Gastroesophageal sphincter (tissue), 3 donors: ENCODE measurements around the gene TEX101.

ENCODE experiments used
- EP300 ChIP-seq: sonication (generic); formaldehyde crosslinking; IDR thresholded peaks from one replicate; pipeline ENCODE4 v1.6.1; 2017; ENCODE audit warnings: antibody characterized with exemption, mild to moderate bottlenecking
- POLR2A ChIP-seq, 2 donors: fragments of 450-650 bp; IDR thresholded peaks; one replicate each; pipeline ENCODE4 v1.6.1; 2017; ENCODE audit warnings: antibody characterized with exemption in 2 of 2, mild to moderate bottlenecking in 2 of 2, moderate library complexity in 1 of 2
- POLR2AphosphoS5 ChIP-seq: sonication (generic); formaldehyde crosslinking; IDR thresholded peaks from one replicate; pipeline ENCODE4 v1.6.1; 2017; ENCODE audit warnings: antibody characterized with exemption
- TF ChIP-seq, protein P1 (sequence below), 4 experiments: fragments of 200-600 bp in 2 of 4; fragments of 450-650 bp in 2 of 4; sonication (generic) in 1 of 4; IDR thresholded peaks; one replicate each; pipeline ENCODE4 v1.5.1; 2017 to 2019; ENCODE audit warnings: antibody characterized with exemption in 4 of 4, mild to moderate bottlenecking in 2 of 4, moderate library complexity in 2 of 4

DNA sequence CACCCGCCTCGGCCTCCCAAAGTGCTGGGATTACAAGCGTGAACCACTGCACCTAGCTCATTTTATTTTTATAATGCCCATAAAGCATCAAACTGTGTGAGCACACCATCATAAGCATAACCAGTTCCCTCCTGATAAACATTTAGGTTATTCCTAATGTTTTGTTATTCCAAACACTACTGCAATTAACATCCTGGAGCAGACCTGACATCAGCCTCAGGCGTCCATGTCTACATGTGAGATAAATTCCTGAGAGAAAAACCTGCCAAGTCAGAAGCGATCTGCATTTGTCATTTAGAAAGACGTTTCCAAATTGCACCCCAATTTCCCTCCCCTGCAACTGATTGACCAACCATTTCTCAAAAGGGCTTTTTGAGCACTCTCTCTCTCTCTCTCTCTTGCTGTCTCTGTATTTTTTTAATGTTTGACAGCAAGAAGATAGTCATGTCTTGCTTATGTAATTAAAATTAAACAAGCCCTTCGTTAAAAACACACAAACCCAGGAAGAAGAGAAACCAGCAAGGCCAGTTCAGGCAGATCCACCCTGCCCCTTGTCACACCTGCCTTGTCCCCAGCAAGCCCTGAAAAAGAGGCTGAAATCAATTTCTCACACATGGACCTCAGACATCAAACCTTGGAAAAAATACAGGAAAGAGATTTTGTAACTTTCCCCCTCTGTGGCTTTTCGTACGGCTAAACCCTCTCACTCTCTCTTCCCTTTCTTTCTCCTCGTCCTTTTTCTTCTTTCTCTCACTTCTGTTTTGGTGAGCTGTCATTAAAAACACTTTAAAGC lies 40.8 kb downstream of the TEX101 start:
- TF ChIP-seq POLR2A (IDR thresholded peaks at IDR 0.05) (no peak), POLR2AphosphoS5 (no peak), EP300 (no peak)
- TF ChIP-seq, protein P1, sequence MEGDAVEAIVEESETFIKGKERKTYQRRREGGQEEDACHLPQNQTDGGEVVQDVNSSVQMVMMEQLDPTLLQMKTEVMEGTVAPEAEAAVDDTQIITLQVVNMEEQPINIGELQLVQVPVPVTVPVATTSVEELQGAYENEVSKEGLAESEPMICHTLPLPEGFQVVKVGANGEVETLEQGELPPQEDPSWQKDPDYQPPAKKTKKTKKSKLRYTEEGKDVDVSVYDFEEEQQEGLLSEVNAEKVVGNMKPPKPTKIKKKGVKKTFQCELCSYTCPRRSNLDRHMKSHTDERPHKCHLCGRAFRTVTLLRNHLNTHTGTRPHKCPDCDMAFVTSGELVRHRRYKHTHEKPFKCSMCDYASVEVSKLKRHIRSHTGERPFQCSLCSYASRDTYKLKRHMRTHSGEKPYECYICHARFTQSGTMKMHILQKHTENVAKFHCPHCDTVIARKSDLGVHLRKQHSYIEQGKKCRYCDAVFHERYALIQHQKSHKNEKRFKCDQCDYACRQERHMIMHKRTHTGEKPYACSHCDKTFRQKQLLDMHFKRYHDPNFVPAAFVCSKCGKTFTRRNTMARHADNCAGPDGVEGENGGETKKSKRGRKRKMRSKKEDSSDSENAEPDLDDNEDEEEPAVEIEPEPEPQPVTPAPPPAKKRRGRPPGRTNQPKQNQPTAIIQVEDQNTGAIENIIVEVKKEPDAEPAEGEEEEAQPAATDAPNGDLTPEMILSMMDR (IDR thresholded peaks at IDR 0.05), result no peak
